Hepatocyte (in vitro differentiated cells): ENCODE results near the gene TSPYL4.

ENCODE experiments used
- EZH2 ChIP-seq: fragments of 200-600 bp; sonication (generic); IDR thresholded peaks from 2 replicates; pipeline ENCODE4 v1.6.1; 2016; ENCODE audit warnings: antibody characterized with exemption, mild to moderate bottlenecking, borderline replicate concordance
- EZH2phosphoT487 ChIP-seq: fragments of 200-600 bp; sonication (generic); IDR thresholded peaks from one replicate; pipeline ENCODE4 v1.6.1; 2018; ENCODE audit warnings: antibody characterized with exemption, mild to moderate bottlenecking, low read depth, moderate library complexity; ENCODE audit not compliant: unreplicated experiment, severe bottlenecking
- TF ChIP-seq, protein P1 (sequence below): fragments of 200-600 bp; sonication (generic); IDR thresholded peaks from 2 replicates; pipeline ENCODE4 v1.5.1; 2016; ENCODE audit warnings: antibody characterized with exemption, mild to moderate bottlenecking; ENCODE audit not compliant: poor library complexity

DNA sequence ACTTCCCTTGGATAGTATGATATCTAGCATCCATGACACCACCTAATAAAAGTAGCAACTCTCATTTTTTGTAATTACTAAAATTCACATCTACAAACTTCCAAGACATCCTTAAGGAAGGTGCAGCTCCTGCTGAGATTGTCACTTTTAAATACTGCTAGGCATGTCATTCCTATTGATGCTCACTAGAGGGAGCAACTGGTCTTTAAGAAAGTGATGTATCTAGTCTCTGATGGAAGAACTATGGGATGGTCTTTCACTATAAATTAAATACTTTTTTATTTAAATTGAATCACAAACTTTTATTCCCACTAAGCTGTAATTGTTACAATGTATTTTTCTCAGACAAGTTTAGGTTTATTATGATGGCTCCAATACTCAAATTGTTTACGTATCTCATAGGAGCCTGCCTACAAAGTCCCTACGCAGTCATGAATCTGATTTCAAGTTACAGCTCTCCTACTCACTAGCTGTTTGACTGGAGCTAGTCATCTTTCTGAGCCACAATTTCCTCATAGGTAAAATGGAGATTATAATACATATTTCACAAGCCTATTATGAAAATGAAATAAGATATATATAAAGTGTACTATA lies 33.9 kb upstream of the TSPYL4 start:
- TF ChIP-seq, protein P1, sequence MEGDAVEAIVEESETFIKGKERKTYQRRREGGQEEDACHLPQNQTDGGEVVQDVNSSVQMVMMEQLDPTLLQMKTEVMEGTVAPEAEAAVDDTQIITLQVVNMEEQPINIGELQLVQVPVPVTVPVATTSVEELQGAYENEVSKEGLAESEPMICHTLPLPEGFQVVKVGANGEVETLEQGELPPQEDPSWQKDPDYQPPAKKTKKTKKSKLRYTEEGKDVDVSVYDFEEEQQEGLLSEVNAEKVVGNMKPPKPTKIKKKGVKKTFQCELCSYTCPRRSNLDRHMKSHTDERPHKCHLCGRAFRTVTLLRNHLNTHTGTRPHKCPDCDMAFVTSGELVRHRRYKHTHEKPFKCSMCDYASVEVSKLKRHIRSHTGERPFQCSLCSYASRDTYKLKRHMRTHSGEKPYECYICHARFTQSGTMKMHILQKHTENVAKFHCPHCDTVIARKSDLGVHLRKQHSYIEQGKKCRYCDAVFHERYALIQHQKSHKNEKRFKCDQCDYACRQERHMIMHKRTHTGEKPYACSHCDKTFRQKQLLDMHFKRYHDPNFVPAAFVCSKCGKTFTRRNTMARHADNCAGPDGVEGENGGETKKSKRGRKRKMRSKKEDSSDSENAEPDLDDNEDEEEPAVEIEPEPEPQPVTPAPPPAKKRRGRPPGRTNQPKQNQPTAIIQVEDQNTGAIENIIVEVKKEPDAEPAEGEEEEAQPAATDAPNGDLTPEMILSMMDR, result peak; percentile 92
- no peak for TF ChIP-seq EZH2phosphoT487
- no peak for TF ChIP-seq EZH2
